Natural killer cell (primary cell): ENCODE measurements around the gene MPP1. TPM values are rescaled to one million over a fixed set of nuclear protein-coding genes. Genes with fewer than 3 reads are reported as not detected.
A peak's percentile ranks its signal among the peaks of the same experiment; 100 is the strongest.

Experiments used
- ATAC-seq, 3 donors: fragments of 150-1000 bp in 2 of 3; fragments of 200-7000 bp in 1 of 3; cut with Tn5 transposase; 1 replicate in 1 of 3; 2 replicates in 2 of 3; pipeline ENCODE4 v1.10.0; 2021; ENCODE audit warnings: mild to moderate bottlenecking in 2 of 3, moderate library complexity in 2 of 3
- DNase-seq, 2 donors: peaks; one replicate each; pipeline versions ENCODE4 v3.0.0 to v3.0.0-alpha.2; 2013 to 2021; ENCODE audit warnings: mixed read lengths in 1 of 2
- H3K27ac ChIP-seq: one replicate; pipeline ENCODE4 v1.5.1; 2013; ENCODE audit warnings: mild to moderate bottlenecking, low read length
- H3K27me3 ChIP-seq: one replicate; pipeline ENCODE4 v1.6.1; 2013; ENCODE audit warnings: low read length; ENCODE audit not compliant: control insufficient read depth, insufficient read depth
- H3K36me3 ChIP-seq: one replicate; pipeline ENCODE4 v1.6.1; 2013; ENCODE audit warnings: low read length; ENCODE audit not compliant: control insufficient read depth, insufficient read depth
- H3K4me1 ChIP-seq: one replicate; pipeline ENCODE4 v1.6.1; 2013; ENCODE audit warnings: low read length; ENCODE audit not compliant: control insufficient read depth, insufficient read depth
- H3K4me3 ChIP-seq: one replicate; pipeline ENCODE4 v1.5.1; 2013; ENCODE audit warnings: low read length
- H3K9me3 ChIP-seq: one replicate; pipeline ENCODE4 v1.6.1; 2013; ENCODE audit warnings: low read length; ENCODE audit not compliant: control insufficient read depth, insufficient read depth
- H3K27ac Mint-ChIP-seq, 2 donors: one replicate each; pipeline ENCODE4 v1.8.0; 2022; ENCODE audit warnings: mild to moderate bottlenecking in 2 of 2, mixed read lengths in 2 of 2, moderate library complexity in 1 of 2
- H3K27me3 Mint-ChIP-seq, 2 donors: one replicate each; pipeline ENCODE4 v1.8.0; 2022; ENCODE audit warnings: low read depth in 2 of 2, mixed read lengths in 2 of 2
- H3K36me3 Mint-ChIP-seq: one replicate; pipeline ENCODE4 v1.8.0; 2022; ENCODE audit warnings: mixed read lengths
- H3K4me1 Mint-ChIP-seq, 2 donors: one replicate each; pipeline ENCODE4 v1.8.0; 2022; ENCODE audit warnings: mixed read lengths in 2 of 2
- H3K4me3 Mint-ChIP-seq: one replicate; pipeline ENCODE4 v1.8.0; 2022; ENCODE audit warnings: mild to moderate bottlenecking, moderate library complexity, mixed read lengths
- H3K9me3 Mint-ChIP-seq, 2 donors: one replicate each; pipeline ENCODE4 v1.8.0; 2022; ENCODE audit warnings: mixed read lengths in 2 of 2
- WGBS: methylation state at CpG from one replicate; pipeline ENCODE4 v1.1.7; 2013; ENCODE audit warnings: missing lambda C conversion rate; ENCODE audit not compliant: insufficient coverage; 5-methylcytosine and 5-hydroxymethylcytosine counted together
- intact Hi-C: fragments of 100-400 bp; cut with micrococcal nuclease; formaldehyde crosslinking; loops from one replicate; pipeline ENCODE4 v1.14.2; 2022
- total RNA-seq, 4 donors: library from RNA; stranded (reverse); fragments of 120-200 nt in 1 of 4; gene quantifications; one replicate each; pipeline versions ENCODE4 v1.2.3 to v1.2.4, GENCODE V29; 2013 to 2022
- TF ChIP-seq, protein P1 (sequence below): fragments of 200-600 bp; IDR thresholded peaks from one replicate; pipeline ENCODE4 v1.8.0; 2022; ENCODE audit warnings: antibody characterized with exemption

Gene MPP1
- total RNA-seq, 3 donors from 2014 or later (not counting 1 experiment from before 2014, with no cell fraction given): 20.8 to 36.7 (median 27.0) TPM

DNA sequence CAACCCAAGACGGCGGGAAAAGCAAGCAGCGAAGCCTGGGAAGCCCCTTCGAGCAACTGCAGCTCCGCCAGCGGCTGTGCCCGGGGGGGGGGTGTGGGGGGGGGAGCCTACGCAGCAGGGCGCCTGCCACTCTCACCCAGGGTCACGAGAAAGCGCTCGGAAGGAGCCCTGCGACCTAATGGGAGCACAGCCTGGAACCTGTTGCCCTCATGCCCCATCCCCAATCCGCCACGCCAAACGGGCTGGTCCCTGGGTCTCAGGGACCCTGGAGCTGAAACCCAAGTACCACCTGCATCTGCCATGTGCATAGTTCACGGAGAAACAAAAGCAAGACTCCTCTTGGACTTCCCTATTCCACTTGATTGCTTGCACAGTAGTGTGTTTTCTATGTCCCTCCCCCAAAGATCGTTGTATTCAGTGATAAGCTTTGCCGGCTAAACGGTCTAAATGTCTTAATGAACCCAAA lies 54.0 kb downstream of the MPP1 start:
- H3K27me3 Mint-ChIP-seq: peaks cover 0 to 15% of the 10 kb centered on the region in 2 donors
- peak in 1 of 2 donors; percentile 31 for DNase-seq

GRCh38 chrX:154750301-154751202 lies 54.7 kb downstream of the MPP1 start, which contains the start of gene GAB3:
Gene GAB3 (minus strand): TSS chrX:154751077. CDS start chrX:154751025, 52 bp downstream.
- TF ChIP-seq, protein P1, sequence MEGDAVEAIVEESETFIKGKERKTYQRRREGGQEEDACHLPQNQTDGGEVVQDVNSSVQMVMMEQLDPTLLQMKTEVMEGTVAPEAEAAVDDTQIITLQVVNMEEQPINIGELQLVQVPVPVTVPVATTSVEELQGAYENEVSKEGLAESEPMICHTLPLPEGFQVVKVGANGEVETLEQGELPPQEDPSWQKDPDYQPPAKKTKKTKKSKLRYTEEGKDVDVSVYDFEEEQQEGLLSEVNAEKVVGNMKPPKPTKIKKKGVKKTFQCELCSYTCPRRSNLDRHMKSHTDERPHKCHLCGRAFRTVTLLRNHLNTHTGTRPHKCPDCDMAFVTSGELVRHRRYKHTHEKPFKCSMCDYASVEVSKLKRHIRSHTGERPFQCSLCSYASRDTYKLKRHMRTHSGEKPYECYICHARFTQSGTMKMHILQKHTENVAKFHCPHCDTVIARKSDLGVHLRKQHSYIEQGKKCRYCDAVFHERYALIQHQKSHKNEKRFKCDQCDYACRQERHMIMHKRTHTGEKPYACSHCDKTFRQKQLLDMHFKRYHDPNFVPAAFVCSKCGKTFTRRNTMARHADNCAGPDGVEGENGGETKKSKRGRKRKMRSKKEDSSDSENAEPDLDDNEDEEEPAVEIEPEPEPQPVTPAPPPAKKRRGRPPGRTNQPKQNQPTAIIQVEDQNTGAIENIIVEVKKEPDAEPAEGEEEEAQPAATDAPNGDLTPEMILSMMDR: no peak
- H3K27ac ChIP-seq: peak within 1 kb of the TSS; percentile 88
- peak; percentile 46 to 66 for DNase-seq
- peaks cover 20% of the 10 kb centered on the region for H3K4me1 ChIP-seq
- WGBS: under 1% methylated on average over 93 of the region's 98 CpGs
- H3K27ac Mint-ChIP-seq: peak within 1 kb of the TSS; percentile 92
- H3K36me3 ChIP-seq: no peaks in the 10 kb centered on the region
- no peaks in the 10 kb centered on the region for H3K27me3 ChIP-seq
- intact Hi-C loops: loop anchor here (1.0 to 10.0 kb wide), 2 partner anchors 12 to 64 kb away; partner anchors contain the start of gene DKC1
- peak; percentile 48 to 70 (median 66) for ATAC-seq
- H3K4me3 ChIP-seq: peak within 1 kb of the TSS; percentile 83
- H3K4me3 Mint-ChIP-seq: peak within 1 kb of the TSS; percentile 89
- H3K9me3 Mint-ChIP-seq: no peaks in the 10 kb centered on the region
- H3K27me3 Mint-ChIP-seq: peaks cover 0 to 15% of the 10 kb centered on the region in 2 donors
- no peaks in the 10 kb centered on the region for H3K36me3 Mint-ChIP-seq
- H3K4me1 Mint-ChIP-seq: peaks cover 19 to 32% of the 10 kb centered on the region in 2 donors
- H3K9me3 ChIP-seq: no peaks in the 10 kb centered on the region

More for the DNA sequence above, 54.0 kb downstream of the MPP1 start:
- Histone ChIP-seq H3K36me3 (no peaks in the 10 kb centered on the region), H3K27me3 (no peaks in the 10 kb centered on the region), H3K9me3 (no peaks in the 10 kb centered on the region), H3K27ac (peak overlapping the region; percentile 88), H3K4me1 (peaks cover 16% of the 10 kb centered on the region), H3K4me3 (peak overlapping the region; percentile 52)
- WGBS: 4% methylated on average over 4 of the region's 20 CpGs
- Mint-ChIP-seq H3K36me3 (no peaks in the 10 kb centered on the region), H3K27ac (peak overlapping the region; percentile 92), H3K4me1 (peaks cover 15 to 28% of the 10 kb centered on the region in 2 donors), H3K9me3 (no peaks in the 10 kb centered on the region), H3K4me3 (peak overlapping the region; percentile 84)
- intact Hi-C loops: loop anchor here (10.0 kb wide), 1 partner anchor 64 kb away; no protein-coding TSS in a partner anchor
- TF ChIP-seq, protein P1: no peak
- peak; percentile 37 to 52 (median 52) for ATAC-seq

- Mint-ChIP-seq H3K9me3 (no peaks in the 10 kb centered on the region), H3K4me3 (peak overlapping the region; percentile 89), H3K27me3 (peaks cover 0 to 14% of the 10 kb centered on the region in 2 donors), H3K36me3 (no peaks in the 10 kb centered on the region), H3K27ac (peak overlapping the region; percentile 78 to 84), H3K4me1 (peaks cover 24 to 38% of the 10 kb centered on the region in 2 donors)
- peaks cover 25% of the 10 kb centered on the region for H3K4me1 ChIP-seq
- no peaks in the 10 kb centered on the region for H3K36me3 ChIP-seq
- H3K4me3 ChIP-seq: peak overlapping the region; percentile 83
- no peaks in the 10 kb centered on the region for H3K9me3 ChIP-seq
- DNase-seq: peak in 1 of 2 donors; percentile 20
- H3K27me3 ChIP-seq: no peaks in the 10 kb centered on the region
- TF ChIP-seq, protein P1: no peak
- H3K27ac ChIP-seq: peak overlapping the region; percentile 82
- ATAC-seq: no peak
- 0% methylated on average over 2 of the region's 6 CpGs for WGBS
- intact Hi-C loops: loop anchor here (1.0 to 10.0 kb wide), 3 partner anchors 12 to 65 kb away; partner anchors contain the start of gene DKC1
Observed at GRCh38 chrX:154749856-154750255, 55.4 kb downstream of the MPP1 start.
